Brain microvascular endothelial cell (primary cell): ENCODE measurements around the gene IMPA2.

Source experiments
- DNase-seq: peaks from one replicate; pipeline ENCODE4 v3.0.0-alpha.2; 2020
- H3K27ac ChIP-seq: fragments of 250-450 bp; sonication (Bioruptor Pico); 2 replicates; pipeline ENCODE4 v1.5.1; 2020; ENCODE audit warnings: mild to moderate bottlenecking, moderate library complexity
- H3K27me3 ChIP-seq: fragments of 250-450 bp; sonication (Bioruptor Pico); replicated peaks from 2 replicates; pipeline ENCODE4 v1.5.1; 2020; ENCODE audit warnings: mild to moderate bottlenecking
- H3K36me3 ChIP-seq: fragments of 250-450 bp; sonication (Bioruptor Pico); replicated peaks from 2 replicates; pipeline ENCODE4 v1.5.1; 2020; ENCODE audit warnings: mild to moderate bottlenecking
- H3K4me3 ChIP-seq: 2 replicates; pipeline ENCODE4 v1.5.1; 2011; ENCODE audit warnings: low read depth, mild to moderate bottlenecking, control low read depth, low read length, moderate library complexity
- in situ Hi-C: cut with HindIII; loops from 2 replicates; pipeline ENCODE4 v1.10.0; 2017; ENCODE audit warnings: low sequenced_read_pairs, low pct_ligation_motif_present
- TF ChIP-seq, protein P1 (sequence below): IDR thresholded peaks from 2 replicates; pipeline ENCODE4 v1.5.1; 2011; ENCODE audit warnings: low read depth, mild to moderate bottlenecking, moderate library complexity, low read length, control low read depth, inconsistent platforms; ENCODE audit errors: missing control alignments

IMPA2 gene

DNA sequence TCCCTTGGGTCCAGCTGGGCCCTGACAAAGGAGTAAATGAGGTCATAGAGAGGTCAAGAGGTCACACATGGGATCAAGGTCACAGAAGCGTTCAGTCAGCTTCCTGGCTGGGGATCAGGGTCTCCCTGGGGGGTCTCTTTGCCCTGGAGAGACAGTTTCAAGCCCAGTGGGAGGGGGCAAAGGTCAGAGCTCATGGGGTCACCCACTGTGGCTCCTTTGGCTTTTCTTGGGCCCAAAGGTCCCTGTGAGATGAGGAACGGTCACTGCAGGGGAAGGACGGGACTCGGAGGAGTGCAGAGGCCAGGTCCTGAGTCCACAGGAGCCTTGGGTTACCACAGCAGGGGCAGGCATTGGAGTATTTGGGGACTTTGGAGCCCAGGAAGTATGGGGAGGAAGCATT, 81.7 kb downstream of the IMPA2 start:
- Histone ChIP-seq H3K27ac (no peak overlapping the region), H3K4me3 (no peak overlapping the region), H3K36me3 (no peaks in the 10 kb centered on the region), H3K27me3 (no peaks in the 10 kb centered on the region)
- in situ Hi-C loops: no loop called here
- TF ChIP-seq, protein P1, sequence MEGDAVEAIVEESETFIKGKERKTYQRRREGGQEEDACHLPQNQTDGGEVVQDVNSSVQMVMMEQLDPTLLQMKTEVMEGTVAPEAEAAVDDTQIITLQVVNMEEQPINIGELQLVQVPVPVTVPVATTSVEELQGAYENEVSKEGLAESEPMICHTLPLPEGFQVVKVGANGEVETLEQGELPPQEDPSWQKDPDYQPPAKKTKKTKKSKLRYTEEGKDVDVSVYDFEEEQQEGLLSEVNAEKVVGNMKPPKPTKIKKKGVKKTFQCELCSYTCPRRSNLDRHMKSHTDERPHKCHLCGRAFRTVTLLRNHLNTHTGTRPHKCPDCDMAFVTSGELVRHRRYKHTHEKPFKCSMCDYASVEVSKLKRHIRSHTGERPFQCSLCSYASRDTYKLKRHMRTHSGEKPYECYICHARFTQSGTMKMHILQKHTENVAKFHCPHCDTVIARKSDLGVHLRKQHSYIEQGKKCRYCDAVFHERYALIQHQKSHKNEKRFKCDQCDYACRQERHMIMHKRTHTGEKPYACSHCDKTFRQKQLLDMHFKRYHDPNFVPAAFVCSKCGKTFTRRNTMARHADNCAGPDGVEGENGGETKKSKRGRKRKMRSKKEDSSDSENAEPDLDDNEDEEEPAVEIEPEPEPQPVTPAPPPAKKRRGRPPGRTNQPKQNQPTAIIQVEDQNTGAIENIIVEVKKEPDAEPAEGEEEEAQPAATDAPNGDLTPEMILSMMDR: no peak
- no peak for DNase-seq

DNA sequence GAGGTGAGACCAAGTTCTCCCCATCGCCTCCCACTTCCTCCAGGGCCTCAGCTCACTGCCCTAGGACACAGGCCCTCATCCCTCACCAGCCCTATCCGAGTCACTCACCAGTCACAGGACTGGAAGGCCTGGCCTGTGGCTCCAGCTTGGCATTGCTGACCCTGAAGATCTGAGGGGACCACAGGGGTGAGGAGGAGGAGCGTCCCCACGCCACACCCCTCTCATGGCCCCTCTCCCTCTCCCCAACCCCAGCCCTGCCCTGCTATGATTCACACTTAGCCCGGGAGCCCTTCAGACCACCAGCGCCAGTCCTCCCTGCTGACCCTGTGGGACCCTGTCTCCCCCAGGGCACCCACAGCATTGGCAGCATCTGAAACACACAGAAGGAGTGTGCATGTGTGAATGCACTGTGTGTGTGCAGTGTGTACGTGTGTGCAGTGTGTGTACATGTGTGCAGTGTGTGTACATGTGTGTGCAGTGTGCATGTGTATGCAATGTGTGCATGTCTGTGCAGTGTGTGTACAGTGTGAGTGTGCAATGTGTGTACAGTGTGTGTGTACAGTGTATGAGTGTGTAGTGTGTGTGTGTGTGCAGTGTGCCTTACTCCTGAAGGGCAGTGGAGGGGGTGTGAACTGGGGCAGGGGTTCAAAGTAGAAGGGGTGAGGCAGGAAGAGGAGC, 82.9 kb downstream of the IMPA2 start:
- TF ChIP-seq, protein P1: no peak
- no peak overlapping the region for H3K4me3 ChIP-seq
- H3K36me3 ChIP-seq: no peaks in the 10 kb centered on the region
- DNase-seq: no peak
- H3K27ac ChIP-seq: no peak overlapping the region
- no peaks in the 10 kb centered on the region for H3K27me3 ChIP-seq
- in situ Hi-C loops: no loop called here

DNA sequence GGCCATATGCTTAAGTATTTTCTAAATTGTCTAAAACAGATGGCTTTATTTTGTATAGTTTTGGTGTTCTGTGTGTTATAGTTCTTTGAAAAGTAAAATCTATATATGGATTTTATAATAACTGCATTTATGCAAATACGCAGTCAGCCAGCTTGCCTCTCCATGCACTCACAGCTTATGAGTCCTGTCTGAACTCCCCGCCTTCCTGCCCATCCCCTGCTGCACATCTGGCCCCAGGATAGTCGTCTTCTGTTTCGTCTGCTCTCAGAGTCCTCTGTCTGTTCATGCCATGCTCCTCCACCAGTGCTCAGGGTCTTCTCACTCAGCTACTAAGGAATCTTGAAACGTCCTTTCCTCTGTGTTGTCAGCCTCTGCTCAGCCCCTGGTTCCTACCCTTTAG, 84.1 kb downstream of the IMPA2 start:
- no peaks in the 10 kb centered on the region for H3K36me3 ChIP-seq
- H3K27ac ChIP-seq: no peak overlapping the region
- H3K4me3 ChIP-seq: no peak overlapping the region
- no peak for DNase-seq
- in situ Hi-C loops: no loop called here
- no peaks in the 10 kb centered on the region for H3K27me3 ChIP-seq
- TF ChIP-seq, protein P1: no peak

- Histone ChIP-seq H3K36me3 (no peaks in the 10 kb centered on the region), H3K27ac (no peak overlapping the region), H3K4me3 (no peak overlapping the region), H3K27me3 (no peaks in the 10 kb centered on the region)
- TF ChIP-seq, protein P1: no peak
- DNase-seq: no peak
- in situ Hi-C loops: no loop called here
These were observed 85.7 kb downstream of the IMPA2 start for GRCh38 chr18:12066910-12067511.

GRCh38 chr18:12067671-12068070, 86.4 kb downstream of the IMPA2 start:
- Histone ChIP-seq H3K36me3 (no peaks in the 10 kb centered on the region), H3K27me3 (no peaks in the 10 kb centered on the region), H3K4me3 (no peak overlapping the region), H3K27ac (no peak overlapping the region)
- in situ Hi-C loops: no loop called here
- no peak for DNase-seq
- TF ChIP-seq, protein P1: no peak
